Measurements from ENCODE around the gene CTDSPL. TPM values are rescaled to one million over a fixed set of nuclear protein-coding genes. Genes with fewer than 3 reads are reported as not detected.

CTDSPL gene
- total RNA-seq, 1 experiment from 2014 or later = 16.6 TPM

GRCh38 chr3:38026856-38027255 is 165.2 kb downstream of the CTDSPL start:
- no peak overlapping the region for H3K4me3 ChIP-seq (ENCODE audit: low read depth in 2 of 2, low read length in 2 of 2)
- no peaks in the 10 kb centered on the region for H3K27me3 ChIP-seq (ENCODE audit: control insufficient read depth, insufficient read depth, low read length)
- peaks cover 5% of the 10 kb centered on the region for H3K4me1 ChIP-seq (ENCODE audit: control insufficient read depth, insufficient read depth, low read length)
- H3K9me3 ChIP-seq (ENCODE audit: control insufficient read depth, insufficient read depth, low read depth, low read length) = no peaks in the 10 kb centered on the region
- intact Hi-C loops (cut with micrococcal nuclease; ENCODE audit: unreplicated experiment) (no loop called here), in situ Hi-C loops (cut with HindIII; ENCODE audit: low pct_unique_long_range_greater_than_20kb, low sequenced_read_pairs) (no loop called here)
- ChIA-PET CTCF (no interaction called here), POLR2A (no interaction called here)
- TF ChIP-seq SIN3A (IDR thresholded peaks at IDR 0.05; ENCODE audit: borderline replicate concordance, insufficient read depth, low read depth, low read length) (no peak), TCF7L2 (IDR thresholded peaks at IDR 0.05; ENCODE audit: low read depth, low read length) (no peak), POLR2AphosphoS5 (IDR thresholded peaks at IDR 0.05; ENCODE audit: low read depth, low read length) (no peak)
- TF ChIP-seq, protein P1, sequence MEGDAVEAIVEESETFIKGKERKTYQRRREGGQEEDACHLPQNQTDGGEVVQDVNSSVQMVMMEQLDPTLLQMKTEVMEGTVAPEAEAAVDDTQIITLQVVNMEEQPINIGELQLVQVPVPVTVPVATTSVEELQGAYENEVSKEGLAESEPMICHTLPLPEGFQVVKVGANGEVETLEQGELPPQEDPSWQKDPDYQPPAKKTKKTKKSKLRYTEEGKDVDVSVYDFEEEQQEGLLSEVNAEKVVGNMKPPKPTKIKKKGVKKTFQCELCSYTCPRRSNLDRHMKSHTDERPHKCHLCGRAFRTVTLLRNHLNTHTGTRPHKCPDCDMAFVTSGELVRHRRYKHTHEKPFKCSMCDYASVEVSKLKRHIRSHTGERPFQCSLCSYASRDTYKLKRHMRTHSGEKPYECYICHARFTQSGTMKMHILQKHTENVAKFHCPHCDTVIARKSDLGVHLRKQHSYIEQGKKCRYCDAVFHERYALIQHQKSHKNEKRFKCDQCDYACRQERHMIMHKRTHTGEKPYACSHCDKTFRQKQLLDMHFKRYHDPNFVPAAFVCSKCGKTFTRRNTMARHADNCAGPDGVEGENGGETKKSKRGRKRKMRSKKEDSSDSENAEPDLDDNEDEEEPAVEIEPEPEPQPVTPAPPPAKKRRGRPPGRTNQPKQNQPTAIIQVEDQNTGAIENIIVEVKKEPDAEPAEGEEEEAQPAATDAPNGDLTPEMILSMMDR (IDR thresholded peaks at IDR 0.05) = no peak
- TF ChIP-seq, protein P2, sequence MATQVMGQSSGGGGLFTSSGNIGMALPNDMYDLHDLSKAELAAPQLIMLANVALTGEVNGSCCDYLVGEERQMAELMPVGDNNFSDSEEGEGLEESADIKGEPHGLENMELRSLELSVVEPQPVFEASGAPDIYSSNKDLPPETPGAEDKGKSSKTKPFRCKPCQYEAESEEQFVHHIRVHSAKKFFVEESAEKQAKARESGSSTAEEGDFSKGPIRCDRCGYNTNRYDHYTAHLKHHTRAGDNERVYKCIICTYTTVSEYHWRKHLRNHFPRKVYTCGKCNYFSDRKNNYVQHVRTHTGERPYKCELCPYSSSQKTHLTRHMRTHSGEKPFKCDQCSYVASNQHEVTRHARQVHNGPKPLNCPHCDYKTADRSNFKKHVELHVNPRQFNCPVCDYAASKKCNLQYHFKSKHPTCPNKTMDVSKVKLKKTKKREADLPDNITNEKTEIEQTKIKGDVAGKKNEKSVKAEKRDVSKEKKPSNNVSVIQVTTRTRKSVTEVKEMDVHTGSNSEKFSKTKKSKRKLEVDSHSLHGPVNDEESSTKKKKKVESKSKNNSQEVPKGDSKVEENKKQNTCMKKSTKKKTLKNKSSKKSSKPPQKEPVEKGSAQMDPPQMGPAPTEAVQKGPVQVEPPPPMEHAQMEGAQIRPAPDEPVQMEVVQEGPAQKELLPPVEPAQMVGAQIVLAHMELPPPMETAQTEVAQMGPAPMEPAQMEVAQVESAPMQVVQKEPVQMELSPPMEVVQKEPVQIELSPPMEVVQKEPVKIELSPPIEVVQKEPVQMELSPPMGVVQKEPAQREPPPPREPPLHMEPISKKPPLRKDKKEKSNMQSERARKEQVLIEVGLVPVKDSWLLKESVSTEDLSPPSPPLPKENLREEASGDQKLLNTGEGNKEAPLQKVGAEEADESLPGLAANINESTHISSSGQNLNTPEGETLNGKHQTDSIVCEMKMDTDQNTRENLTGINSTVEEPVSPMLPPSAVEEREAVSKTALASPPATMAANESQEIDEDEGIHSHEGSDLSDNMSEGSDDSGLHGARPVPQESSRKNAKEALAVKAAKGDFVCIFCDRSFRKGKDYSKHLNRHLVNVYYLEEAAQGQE (IDR thresholded peaks at IDR 0.05; ENCODE audit: insufficient read depth in 1 of 2, low read depth in 2 of 2, low read length in 1 of 2) = no peak
- ATAC-seq = no peak
- no peaks in the 10 kb centered on the region for H3K36me3 ChIP-seq (ENCODE audit: control insufficient read depth, insufficient read depth, low read length)
- no peak overlapping the region for H3K27ac ChIP-seq (ENCODE audit: low read length)
- no peak for DNase-seq (ENCODE audit: low read depth, low spot score)
- BruUV-seq (replicated peaks) = no TSS peak

DNA sequence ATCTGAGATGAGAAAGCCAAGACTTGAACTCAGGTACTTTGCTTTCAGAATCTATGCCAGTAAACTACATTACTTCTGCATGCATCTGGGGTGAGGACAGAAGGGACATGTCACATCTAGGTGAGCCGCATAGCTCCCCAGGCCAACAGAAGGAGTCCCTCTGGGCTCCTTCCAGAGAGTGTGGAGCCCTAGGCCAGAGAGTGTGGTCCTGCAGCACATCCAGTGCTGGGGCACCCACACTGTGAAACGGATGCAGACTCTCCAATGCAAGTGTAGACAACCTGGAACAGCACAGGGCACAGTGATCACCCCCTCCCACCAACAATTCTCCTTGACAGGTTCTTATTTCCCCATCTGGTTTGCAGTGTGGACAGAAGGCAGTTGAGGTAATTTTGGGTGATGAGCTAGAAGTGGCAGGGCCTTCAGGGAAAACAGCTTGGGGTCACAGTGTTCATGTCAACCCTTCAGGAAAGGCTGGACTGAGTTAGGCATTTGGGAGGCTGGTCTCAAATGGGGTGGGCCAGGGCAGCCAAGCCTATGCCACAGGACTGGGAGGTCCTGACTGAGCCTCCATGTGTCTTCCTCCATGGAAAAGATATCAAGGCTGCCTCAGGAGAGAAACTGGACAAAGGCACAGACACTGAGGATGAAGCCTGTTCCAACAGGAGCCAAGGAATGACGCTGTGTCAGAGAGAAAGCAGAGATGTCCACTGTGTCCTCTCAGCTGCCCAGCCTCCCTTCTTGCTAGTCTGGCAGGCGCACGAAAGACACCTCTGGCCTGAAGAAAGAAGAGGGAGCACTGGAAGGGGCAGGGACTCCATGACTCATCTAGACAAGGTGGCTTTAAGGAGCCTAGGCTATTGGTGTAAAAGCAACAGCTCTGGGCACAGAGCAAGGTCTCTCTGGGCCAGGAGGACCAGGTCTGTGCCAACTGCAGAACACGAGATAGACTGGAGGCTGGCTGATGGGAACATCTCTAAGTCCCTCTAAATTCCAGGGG is 166.1 kb downstream of the CTDSPL start:
- in situ Hi-C loops (cut with HindIII; ENCODE audit: low pct_unique_long_range_greater_than_20kb, low sequenced_read_pairs) (no loop called here), intact Hi-C loops (cut with micrococcal nuclease; ENCODE audit: unreplicated experiment) (no loop called here)
- peaks cover 5% of the 10 kb centered on the region for H3K4me1 ChIP-seq (ENCODE audit: control insufficient read depth, insufficient read depth, low read length)
- H3K27me3 ChIP-seq (ENCODE audit: control insufficient read depth, insufficient read depth, low read length) = no peaks in the 10 kb centered on the region
- TF ChIP-seq, protein P2 (IDR thresholded peaks at IDR 0.05; ENCODE audit: insufficient read depth in 1 of 2, low read depth in 2 of 2, low read length in 1 of 2) = no peak
- TF ChIP-seq, protein P1 (IDR thresholded peaks at IDR 0.05) = no peak
- TF ChIP-seq SIN3A (IDR thresholded peaks at IDR 0.05; ENCODE audit: borderline replicate concordance, insufficient read depth, low read depth, low read length) (no peak), TCF7L2 (IDR thresholded peaks at IDR 0.05; ENCODE audit: low read depth, low read length) (no peak), POLR2AphosphoS5 (IDR thresholded peaks at IDR 0.05; ENCODE audit: low read depth, low read length) (no peak)
- no peak overlapping the region for H3K27ac ChIP-seq (ENCODE audit: low read length)
- CTCF ChIA-PET = no interaction called here
- POLR2A ChIA-PET = no interaction called here
- no TSS peak for BruUV-seq (replicated peaks)
- ATAC-seq (no peak), DNase-seq (ENCODE audit: low read depth, low spot score) (no peak)
- H3K9me3 ChIP-seq (ENCODE audit: control insufficient read depth, insufficient read depth, low read depth, low read length) = no peaks in the 10 kb centered on the region
- no peaks in the 10 kb centered on the region for H3K36me3 ChIP-seq (ENCODE audit: control insufficient read depth, insufficient read depth, low read length)
- no peak overlapping the region for H3K4me3 ChIP-seq (ENCODE audit: low read depth in 2 of 2, low read length in 2 of 2)
